ENCODE measurements around the gene EGR1. TPM values are rescaled to one million over a fixed set of nuclear protein-coding genes. Genes with fewer than 3 reads are reported as not detected.

EGR1 gene
- total and polyA plus RNA-seq, 11 donors, result 4.0 to 133 (median 15.3) TPM

DNA sequence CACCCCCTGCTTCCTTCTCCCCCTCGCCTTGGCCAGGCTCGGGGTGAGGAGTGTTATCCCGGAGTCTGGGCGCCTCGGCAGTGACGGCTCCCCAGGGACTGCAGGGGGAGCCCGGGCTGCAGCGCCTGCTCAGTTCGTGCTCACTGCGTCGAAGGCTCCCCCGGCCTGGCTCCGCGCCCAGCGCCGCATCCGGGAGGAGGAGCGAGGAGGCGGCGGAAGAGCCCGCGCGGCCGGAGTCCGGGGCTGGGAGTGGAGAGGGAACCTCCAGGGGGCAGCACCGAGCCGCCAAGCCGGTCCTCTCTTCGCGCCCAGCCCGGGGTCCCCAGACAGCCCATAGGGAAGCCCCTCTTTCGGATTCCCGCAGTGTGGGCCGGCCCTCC is 1.3 kb upstream of the EGR1 start:
- no peaks in the 10 kb centered on the region for H3K9me3 ChIP-seq
- peaks cover 0 to 68% (median 37%) of the 10 kb centered on the region in 12 donors for H3K4me1 ChIP-seq
- WGBS, 4 donors, result 0 to 1% (median 0%) methylated on average over 27 to 34 of the region's 34 CpGs
- no peaks in the 10 kb centered on the region for H3K27me3 ChIP-seq
- peak in 1 of 2 donors; percentile 73 for TF ChIP-seq POLR2A (IDR thresholded peaks at IDR 0.05)
- TF ChIP-seq, protein P1, sequence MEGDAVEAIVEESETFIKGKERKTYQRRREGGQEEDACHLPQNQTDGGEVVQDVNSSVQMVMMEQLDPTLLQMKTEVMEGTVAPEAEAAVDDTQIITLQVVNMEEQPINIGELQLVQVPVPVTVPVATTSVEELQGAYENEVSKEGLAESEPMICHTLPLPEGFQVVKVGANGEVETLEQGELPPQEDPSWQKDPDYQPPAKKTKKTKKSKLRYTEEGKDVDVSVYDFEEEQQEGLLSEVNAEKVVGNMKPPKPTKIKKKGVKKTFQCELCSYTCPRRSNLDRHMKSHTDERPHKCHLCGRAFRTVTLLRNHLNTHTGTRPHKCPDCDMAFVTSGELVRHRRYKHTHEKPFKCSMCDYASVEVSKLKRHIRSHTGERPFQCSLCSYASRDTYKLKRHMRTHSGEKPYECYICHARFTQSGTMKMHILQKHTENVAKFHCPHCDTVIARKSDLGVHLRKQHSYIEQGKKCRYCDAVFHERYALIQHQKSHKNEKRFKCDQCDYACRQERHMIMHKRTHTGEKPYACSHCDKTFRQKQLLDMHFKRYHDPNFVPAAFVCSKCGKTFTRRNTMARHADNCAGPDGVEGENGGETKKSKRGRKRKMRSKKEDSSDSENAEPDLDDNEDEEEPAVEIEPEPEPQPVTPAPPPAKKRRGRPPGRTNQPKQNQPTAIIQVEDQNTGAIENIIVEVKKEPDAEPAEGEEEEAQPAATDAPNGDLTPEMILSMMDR (IDR thresholded peaks at IDR 0.05), result peak; percentile 85 to 99 (median 94)
- peaks cover 0 to 25% (median 16%) of the 10 kb centered on the region in 9 donors for H3K36me3 ChIP-seq
- H3K4me3 ChIP-seq, result peak overlapping the region; percentile 62 to 95 (median 86)
- ATAC-seq (peak; percentile 77 to 84 (median 80)), DNase-seq (peak; percentile 96 to 98 (median 97))
- intact Hi-C loops (cut with DNase I), result loop anchor here in 7 of 10 donors (1.0 to 5.0 kb wide), 7 partner anchors 27 to 79 kb away; partner anchors contain the start of gene ETF1 (in 5 of the 7)
- peak overlapping the region; percentile 93 to 100 (median 98) for H3K27ac ChIP-seq

DNA sequence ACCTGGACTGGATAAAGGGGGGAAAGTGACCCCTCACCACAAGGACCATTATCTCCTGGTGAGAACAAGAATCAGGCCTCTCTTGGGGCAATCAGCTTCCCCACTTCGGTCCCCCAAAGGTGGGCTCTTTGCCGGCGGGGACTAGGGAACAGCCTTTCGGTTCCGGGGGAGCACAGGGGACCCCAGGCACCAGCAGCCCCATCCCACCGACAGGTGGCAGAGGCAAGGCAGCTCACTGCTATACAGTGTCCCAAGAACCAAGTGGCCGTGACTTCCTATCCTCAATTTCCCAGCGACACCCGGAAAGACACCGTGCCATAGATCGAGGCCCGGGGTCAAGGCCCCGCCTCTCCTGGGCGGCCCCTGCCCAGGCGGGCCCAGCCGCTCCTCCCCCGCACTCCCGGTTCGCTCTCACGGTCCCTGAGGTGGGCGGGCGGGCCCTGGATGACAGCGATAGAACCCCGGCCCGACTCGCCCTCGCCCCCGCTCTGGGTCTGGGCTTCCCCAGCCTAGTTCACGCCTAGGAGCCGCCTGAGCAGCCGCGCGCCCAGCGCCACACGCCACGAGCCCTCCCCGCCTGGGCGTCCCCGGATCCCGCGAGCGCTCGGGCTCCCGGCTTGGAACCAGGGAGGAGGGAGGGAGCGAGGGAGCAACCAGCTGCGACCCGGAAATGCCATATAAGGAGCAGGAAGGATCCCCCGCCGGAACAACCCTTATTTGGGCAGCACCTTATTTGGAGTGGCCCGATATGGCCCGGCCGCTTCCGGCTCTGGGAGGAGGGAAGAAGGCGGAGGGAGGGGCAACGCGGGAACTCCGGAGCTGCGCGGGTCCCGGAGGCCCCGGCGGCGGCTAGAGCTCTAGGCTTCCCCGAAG is 655 bp upstream of the EGR1 start:
- 0 to 1% (median 1%) methylated on average over 23 to 64 of the region's 64 CpGs for WGBS, 4 donors
- Histone ChIP-seq H3K27me3 (no peaks in the 10 kb centered on the region), H3K27ac (peak overlapping the region; percentile 93 to 100 (median 98)), H3K36me3 (peaks cover 0 to 25% (median 16%) of the 10 kb centered on the region in 9 donors), H3K9me3 (no peaks in the 10 kb centered on the region), H3K4me3 (peak overlapping the region; percentile 62 to 95 (median 86)), H3K4me1 (peaks cover 0 to 62% (median 32%) of the 10 kb centered on the region in 12 donors)
- intact Hi-C loops (cut with DNase I), result loop anchor here in 7 of 10 donors (1.0 to 5.0 kb wide), 8 partner anchors 26 to 78 kb away; partner anchors contain the start of gene ETF1 (in 5 of the 7)
- ATAC-seq (peak; percentile 84 to 91 (median 86)), DNase-seq (peak; percentile 97)
- TF ChIP-seq, protein P1 (IDR thresholded peaks at IDR 0.05), result peak; percentile 18 to 54 (median 32)
- TF ChIP-seq POLR2A (IDR thresholded peaks at IDR 0.05), result peak in 1 of 2 donors; percentile 35

DNA sequence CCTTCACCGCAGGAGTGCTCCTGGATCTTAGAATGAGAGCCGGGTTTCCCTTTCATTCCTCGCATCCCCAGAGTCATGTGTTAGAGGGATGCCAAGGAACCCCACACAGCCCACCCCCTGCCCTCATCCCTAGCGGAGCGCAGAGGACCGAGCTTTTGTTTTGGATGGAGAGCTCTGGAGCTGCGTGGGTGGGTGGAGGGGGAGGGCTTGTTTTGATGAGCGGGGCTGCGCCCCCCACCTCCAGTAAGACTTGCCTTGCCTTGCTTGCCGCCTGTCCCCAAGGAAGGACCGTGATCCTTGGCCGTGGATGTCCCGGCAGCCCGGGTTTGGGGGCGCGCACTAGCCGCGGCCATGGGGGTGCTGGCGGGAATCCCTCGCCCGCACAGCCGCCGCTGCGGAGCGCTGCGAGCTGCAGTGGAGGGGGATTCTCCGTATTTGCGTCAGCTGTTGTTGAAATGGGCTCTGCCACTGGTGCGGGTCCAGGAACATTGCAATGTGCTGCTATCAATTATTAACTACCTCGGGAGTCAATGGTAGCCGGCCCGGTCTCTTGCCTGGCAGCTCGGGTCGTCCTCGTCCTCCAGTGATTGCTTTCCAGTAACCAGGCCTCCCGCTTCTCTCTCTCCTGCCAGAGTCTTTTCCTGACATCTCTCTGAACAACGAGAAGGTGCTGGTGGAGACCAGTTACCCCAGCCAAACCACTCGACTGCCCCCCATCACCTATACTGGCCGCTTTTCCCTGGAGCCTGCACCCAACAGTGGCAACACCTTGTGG is 1.0 kb downstream of the EGR1 start:
- DNase-seq (no peak), ATAC-seq (no peak)
- H3K27ac ChIP-seq, result peak overlapping the region in 6 of 12 donors; percentile 53 to 99 (median 98)
- H3K27me3 ChIP-seq, result no peaks in the 10 kb centered on the region
- H3K36me3 ChIP-seq, result peaks cover 0 to 25% (median 16%) of the 10 kb centered on the region in 9 donors
- intact Hi-C loops (cut with DNase I), result loop anchor here in 1 of 10 donors (5.0 kb wide), 1 partner anchor 36 kb away; no protein-coding TSS in a partner anchor
- TF ChIP-seq, protein P1 (IDR thresholded peaks at IDR 0.05), result no peak
- TF ChIP-seq POLR2A (IDR thresholded peaks at IDR 0.05), result no peak
- H3K4me1 ChIP-seq, result peaks cover 0 to 46% (median 27%) of the 10 kb centered on the region in 12 donors
- H3K9me3 ChIP-seq, result no peaks in the 10 kb centered on the region
- H3K4me3 ChIP-seq, result peak overlapping the region; percentile 62 to 95 (median 86)
- WGBS, 4 donors, result 17 to 26% (median 21%) methylated on average over 35 to 39 of the region's 39 CpGs
